Activated naive CD4-positive, alpha-beta T cell (primary cell): Measurements from ENCODE around the gene KLHL29.

Experiments
- DNase-seq, 4 experiments: peaks; one replicate each; lab custom pipeline; 2025; lab: John Stamatoyannopoulos, UW

KLHL29 gene

DNA sequence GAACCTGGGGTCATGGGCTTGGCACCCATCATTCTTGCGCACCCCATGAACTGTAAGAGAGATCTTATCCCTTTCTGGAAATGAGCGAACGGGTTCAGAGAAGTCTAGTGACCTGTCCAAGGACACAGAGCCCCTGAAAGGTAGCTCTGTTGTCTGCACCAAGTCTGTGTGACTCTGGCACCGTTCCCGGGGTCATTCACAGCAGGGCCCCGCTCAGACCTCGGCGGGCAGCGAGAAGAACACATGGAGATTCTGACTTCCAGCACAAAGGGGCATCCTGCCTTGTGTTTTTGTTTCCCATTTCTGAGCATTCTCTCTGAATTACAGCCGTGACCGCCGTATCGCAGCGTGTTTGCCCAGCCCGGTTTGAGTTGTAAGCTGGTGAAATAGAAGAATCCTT lies 231.7 kb downstream of the KLHL29 start:
- no peak for DNase-seq

DNA sequence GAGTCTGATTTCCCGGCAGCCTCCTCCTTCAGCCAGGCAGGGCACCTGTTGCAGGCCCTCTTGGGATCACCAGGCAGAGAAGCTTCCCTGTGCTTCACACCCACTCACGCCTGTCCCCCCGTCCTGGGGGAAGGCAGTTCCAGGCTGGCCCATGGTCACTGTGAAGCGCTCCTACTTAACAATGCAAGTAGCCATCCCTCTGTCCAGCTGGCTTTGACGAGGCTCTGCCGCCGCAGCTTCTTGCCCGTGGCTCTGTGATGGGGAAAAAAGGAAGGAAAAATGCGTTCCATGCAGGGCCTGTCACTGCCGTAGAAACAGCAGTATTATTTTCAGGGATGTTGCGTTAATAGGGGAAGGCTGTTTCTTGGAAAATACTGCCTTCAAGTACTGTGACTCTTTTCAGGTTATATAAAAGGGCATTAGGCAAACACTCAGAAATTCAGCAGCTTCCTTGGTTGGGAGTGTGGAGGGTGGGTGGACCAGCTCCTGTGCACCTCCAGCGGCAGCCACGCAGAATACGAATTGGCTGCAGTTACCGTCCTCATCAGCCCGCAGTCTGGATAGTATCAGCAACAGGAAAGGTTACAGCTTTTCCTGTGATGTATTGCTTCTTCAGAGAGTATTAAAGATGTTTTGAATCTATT lies 232.3 kb downstream of the KLHL29 start:
- no peak for DNase-seq

DNA sequence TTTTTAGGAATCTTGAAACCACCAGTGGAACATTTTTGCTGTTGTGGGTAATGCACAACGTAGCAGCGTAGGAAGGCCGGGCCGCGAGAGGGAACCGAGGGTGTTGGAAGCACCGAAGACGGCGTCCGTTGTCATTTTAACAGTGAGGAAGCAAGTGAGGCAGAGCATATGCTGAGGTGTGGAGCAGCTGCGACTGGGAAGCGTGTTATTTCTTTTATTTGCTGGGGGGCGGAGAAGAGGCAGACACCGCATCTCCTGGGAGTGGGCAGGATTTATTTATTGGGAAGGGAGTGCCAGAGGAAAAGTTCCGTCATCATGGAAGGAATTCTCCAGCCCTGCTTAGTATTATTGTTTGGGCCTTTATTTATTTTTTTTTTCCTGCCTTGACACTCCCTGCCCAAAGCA lies 232.8 kb downstream of the KLHL29 start:
- no peak for DNase-seq

DNA sequence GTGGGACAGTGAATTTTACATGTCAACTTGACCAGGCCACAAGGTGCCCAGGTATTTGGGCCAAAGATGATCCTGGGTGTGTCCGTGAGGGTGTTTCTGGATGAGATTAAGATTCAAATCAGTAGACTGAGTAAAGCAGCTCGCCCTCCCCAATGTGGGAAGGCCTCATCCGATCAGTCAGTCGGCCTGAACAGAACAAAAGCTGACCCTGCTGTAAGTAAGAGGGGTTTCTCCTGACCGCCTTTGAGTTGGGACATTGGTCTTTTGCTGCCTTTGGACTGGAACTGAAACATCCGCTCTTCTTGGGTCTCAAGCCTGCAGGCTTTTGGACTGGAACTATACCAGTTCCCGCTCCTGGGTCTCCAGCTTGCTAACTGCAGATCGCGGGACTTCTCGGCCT lies 233.3 kb downstream of the KLHL29 start:
- no peak for DNase-seq

DNA sequence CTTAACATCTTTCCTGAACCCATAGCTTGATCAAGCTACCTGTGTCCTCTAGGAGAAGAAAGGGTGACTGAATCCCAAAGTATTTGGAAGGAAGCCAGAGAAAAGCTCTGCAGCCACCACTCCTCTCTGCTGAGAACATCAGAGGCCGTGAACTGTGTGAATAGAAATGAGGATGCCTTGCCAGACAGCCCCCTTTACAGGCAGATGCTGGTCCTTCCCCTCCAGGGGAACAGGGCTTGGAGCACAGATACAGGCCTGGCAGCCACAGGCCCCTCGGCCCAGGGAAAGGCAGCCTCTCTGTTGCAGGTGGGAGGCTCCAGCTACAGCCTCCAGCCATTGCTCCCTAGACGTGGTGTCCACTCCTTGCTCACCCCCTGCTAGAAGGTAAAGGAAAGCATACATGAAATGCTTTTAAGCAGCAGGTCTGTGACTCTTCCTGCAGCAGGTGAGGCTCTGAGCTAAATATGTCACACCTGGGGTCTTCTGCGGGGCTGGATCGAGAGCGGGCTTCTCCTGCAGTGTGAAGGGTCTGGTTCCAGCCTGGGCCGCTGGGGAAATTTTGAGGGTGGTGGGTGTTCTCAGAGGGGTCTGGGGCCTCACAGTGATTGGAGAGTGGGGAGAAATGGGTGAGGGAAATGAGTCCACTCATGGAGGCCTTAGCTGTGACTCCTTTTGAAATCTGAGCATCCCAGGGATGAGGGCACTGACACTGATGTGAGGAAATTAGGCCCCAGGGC lies 234.0 kb downstream of the KLHL29 start:
- DNase-seq: no peak

DNA sequence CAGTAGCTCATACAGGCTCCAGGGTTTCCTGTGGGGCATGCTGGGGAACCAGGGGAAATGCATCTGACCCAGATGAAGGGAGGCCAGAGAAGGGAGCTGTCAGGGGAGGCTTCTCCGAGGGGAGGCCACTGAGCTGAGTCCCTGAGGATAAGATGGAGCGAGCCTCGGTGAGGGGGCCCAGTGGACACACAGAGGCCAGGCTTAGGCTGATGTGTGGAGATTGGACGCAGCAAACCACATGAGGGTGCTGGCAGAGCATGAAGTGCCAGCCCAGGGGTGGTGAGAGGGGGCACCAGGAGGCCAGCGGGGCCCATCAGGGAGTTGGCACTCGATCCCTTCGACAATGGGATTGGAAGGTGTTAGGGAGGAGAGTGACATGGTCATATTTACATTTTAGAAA lies 235.0 kb downstream of the KLHL29 start:
- DNase-seq: no peak

DNA sequence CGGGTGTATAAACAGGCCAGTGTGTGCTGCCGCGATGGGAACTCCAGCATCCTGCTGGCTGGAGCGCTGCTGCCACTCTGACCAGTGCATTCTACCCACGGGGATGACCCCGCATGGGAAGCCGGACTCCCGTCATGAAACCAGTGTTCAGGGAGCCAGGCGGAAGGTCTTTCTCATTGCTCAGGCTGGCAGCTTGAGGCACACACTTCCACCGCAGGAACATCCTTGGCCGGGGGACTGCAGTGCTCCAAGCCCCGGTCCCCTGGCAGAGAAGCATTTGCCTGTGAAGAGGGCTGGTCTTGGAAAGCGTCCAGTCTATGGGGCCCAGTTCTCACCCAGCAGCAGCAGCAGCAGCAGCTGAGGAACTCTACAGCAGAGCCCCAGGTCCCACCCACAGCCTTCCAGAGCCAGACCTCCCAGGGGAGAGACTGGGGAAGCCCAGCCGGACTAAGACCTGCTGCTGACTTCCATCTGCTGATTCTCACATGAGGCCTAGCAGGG lies 235.9 kb downstream of the KLHL29 start:
- DNase-seq: no peak

DNA sequence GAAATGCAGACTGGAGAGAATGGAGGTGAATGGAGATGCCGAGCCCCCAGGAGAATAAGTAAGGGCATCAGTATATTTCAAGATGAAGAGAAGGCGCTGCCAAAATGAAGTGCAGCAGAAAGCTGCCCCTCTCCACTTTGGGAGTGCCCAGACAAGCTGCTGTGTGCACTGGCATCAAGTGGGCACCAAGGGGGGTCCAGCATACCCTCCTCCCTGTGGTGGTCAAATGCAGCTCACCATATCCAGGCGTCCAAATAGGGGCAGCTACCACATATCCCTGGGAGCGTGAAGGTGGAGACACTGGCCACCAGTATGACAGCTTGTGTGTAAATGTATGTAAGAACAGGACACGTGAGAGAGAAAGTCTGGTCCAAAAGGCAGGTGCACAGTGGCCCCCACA lies 236.6 kb downstream of the KLHL29 start:
- no peak for DNase-seq

DNA sequence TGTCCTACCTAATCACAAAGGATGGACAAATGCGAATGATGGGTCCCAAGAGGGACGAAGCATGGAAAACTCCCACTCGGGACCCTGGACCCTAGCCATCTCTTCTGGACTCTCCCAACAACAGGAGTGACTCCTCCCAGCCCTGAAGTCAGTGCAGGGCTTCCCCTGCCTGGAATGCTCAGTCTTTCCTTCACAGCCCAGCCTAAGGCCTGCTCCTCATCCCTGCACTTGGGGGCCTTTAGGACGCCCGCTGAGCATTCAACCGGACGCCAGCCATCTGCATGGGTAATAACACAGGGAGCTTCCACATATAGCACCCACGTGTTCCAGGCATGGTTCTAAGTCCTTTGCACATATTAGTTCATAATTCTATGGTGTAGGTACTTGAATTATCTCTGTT lies 237.5 kb downstream of the KLHL29 start:
- DNase-seq: no peak

DNA sequence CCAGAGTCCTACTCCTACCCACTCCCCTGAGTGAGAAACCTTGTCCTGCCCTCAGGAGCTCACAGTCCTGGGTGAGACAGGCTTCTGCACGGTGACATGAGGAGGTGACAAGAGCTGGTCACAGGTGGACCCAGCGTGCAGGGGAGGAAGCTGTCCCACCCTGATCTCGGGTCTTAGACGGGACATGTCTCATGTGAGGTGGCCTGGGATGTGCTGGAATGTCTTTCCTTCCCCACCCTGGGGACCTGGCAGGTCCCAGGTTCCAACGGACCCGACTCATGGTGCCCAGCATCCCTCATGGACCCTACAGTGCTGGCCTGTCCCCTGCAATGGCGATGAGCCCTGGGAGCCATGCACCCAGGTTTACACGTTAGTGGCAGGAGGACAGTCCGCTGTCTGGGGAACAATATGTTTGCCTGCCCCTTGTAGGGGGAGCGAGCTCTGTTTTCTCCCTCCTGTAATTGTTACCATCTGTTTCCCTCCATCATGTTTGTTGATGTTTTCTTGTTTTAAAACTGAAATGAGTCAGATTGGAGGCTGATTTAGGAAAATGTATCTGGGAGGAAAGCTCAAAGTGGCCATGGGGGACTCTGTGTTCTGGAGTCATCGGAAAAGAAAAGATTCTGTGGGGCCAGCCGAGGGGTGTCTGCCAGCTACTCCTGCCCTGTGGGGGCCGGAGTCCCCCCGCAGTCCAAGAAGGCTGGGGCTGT lies 238.1 kb downstream of the KLHL29 start:
- no peak for DNase-seq

DNA sequence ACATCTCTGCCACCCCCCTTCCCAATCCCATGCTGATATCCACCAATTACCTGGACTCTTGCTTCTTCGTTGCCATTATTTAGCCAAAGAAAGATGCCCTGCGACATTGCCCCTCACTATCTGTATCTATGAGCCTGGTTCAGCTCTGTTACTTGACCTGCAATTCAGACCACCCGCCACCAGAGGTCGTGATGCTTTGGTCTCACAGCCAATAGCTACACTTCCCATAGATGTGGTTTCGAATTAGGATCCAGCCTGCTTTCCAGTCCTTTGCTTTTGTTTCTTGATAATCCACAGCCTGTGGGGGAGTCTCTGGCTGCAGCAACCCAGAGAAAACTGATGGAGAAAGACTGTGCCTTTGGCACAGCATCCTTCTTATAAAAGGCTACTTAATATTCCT lies 239.4 kb downstream of the KLHL29 start:
- no peak for DNase-seq

DNA sequence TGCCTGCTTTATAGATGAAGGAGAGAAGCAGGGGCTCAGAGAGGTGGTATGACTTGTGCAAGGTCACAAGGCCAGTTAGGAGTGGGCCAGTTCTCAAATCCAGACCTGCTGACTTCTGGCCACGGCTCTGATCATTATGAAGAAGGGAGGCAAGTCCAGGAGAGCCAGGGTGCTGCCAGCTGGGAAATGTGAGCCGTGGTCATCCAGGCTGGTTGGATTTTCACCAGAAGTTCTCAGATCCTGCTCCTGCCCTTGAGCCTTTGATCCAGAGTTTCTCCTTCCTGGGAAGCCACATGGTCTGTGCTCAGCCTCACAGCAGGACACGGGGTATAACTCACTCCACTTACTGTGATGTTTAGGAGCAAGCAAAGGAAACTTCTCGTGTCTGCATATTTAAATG lies 239.9 kb downstream of the KLHL29 start:
- DNase-seq: no peak

DNA sequence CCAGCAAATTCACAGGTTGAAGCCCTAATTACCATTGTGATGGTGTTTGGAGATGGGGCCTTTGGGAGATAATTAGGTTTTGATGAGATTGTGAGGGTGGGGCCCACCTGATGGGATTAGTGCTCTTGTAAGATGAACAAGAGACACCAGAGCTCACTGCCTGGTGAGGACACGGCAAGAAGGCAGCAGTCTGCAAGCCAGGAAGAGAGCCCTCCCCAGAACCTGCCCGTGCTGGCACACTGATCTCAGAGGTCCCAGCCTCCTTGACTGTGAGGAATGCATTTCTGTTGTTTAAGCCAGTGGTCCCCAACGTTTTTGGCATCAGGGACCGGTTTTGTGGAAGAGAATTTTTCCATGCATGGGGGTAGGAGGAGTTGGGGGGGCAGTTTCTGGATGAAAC lies 240.7 kb downstream of the KLHL29 start:
- DNase-seq: no peak

DNA sequence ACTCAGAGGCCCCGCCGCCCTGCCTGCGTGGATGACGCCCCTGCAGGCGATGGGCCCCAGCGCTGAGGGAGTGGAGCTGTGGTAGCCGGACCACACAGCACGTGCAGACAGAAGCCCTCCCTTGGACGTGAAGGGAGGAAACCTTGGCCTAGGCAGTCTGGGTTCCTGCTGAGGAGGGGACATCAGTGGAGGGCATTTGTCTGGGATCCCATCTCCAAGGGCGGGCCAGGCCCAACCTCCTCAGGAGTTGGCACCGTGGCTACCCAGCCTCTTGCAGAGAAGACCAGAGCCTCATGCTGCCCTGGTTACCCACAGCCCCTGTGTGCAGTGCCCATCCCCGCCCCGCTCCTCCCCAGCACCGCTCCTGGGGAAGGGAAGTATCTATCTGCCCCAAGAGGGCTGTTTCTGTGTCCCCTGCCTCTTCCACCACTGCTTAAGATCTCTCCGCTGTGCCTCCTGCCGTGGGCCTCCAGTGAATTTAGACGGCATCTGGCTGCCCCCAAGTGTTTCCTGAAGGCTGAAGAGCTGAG lies 241.8 kb downstream of the KLHL29 start:
- no peak for DNase-seq

DNA sequence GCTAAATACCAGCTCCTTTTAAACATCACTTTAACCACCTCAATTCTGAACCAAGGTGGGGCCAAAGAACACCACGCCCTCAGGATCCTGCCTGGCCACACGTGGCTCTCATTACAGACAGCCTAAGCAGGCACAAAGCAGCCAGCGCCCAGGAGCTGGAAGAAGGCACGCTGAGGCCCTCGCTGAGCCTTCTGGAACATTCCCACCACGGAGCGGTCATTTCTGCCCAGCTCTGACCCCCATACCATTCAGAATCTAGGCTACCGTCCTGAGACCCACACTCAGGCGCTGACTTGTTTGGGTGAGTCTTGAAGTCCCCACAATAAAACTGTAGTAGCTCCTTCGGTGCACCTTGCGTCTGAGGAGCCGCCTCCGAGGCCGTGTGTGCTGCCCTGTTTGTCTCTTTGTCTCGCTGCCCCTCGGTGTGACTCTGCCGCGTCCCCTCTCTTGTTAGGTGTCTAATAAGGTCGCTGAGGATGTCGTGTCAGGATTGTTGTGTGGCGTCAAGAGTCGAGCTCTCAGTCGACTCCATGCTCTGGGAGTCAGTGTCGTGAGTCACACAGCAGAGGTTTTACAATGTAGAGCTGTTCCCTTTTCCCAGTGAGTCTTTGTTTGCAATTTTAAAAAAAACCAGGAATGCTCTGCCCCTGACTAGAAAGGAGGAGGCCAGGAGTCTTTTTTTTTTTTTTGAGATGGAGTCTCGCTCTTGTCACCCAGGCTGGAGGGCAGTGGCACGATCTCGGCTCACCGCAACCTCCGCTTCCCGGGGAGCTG lies 242.4 kb downstream of the KLHL29 start:
- no peak for DNase-seq

DNA sequence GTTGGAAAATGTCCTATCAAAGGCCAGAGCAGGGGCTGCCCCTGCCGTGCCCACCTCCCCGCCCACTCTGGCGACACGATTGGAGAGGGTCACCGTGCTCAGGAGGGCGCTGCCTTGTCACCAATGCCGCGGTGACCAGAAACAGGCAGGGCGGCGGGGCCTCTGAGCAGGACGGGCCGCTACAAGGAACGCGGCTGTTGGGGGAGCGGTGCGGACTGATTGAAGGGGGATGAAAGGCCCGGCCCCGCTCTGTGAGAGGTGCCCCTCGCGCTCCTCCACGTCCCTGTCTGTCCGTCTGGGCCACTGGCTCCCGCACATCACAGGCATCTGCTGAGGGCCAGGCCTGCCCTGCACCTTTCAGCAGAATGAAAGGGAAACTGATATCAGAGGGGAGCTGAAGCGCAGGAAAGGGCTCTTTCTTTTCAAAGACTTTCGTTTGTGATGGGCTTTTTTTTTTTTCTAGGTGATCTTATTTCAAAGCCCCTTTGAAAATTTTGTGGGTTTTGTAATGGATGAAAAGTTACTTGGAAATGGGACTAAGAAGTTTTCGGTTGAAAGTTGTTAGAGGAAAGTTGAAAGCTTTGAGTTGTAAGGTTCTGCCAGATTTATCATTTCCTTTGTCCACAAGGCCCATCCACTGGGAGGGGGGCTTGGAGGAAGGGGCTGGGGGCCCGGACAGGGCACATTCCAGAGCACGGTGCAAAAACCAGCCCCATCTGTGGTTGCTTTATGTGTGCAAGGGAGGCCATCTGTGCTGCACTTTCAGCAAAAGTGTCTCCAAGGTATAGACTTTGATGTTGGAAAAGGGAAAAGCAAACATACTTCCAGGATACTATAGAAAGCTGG lies 244.2 kb downstream of the KLHL29 start:
- DNase-seq: no peak

DNA sequence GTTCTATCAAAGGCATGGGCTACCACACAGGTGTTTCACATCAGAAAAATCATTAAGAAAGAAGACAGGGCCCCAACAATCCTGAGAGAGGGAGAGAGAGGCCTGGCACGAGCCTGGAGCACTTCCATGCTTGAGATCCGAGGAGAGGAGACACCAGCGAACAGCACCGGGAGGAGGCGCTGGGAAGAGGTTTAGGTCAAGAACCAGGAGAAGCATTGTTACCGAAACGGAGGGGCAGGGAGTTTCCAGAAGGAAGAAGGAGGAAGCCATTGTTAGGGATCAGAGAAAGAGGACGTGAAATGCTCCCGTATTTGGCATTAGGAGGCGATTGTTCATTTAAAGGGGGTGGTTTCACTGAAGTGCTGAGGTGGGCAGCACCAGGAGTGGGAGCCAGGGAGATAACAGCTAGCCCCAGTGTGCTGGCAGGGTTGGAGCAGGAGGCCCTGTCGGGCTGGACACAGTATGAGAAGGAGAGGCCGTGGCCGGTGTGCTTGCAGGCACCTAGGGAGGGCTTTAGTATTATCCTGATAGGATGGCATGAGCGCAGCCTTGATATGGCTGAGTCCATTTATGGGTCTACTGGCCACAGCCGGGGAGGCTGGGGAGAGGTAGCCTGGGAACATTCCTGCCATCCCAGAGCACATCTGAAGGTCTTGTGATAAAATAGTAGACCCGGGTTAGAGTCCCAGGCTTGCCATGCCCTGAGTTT lies 244.9 kb downstream of the KLHL29 start:
- no peak for DNase-seq

DNA sequence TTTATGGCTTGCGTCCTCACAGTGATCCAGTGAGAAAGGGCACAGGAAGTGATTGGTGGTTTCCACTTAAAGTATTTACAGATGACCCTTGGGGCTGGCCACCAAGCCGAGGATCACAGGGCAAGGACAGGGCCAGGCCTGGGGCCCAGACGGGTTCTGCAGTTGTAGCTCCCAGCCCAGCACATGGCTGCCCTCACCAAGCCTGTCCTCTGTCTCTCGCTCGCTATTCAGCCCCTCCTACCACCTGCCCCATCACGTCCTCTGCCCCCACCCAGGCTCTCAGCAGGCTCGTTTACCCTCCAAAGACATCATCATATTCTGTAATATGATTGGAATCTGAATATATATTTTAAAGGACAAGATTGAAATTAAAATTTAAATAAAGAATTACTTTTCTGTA lies 246.0 kb downstream of the KLHL29 start:
- DNase-seq: no peak

DNA sequence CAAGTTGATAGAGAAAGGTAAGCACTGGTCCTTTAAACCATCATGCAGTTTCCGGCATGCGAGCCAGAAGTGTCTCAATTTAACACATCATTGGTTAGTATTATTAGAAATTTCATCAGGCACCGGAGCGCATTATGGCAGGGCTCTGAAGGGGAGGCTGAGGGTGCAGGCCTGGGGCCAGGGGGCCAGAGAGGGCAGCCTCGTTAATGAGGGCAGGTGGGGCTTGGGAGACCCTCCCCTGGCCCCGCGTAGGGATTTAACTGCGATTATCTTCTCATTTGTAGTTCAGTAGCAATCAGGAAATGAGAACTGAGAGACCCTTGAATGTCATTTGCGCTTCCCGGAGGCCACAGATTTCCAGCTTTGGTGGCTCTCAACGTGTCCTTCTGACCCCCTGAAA lies 246.4 kb downstream of the KLHL29 start:
- DNase-seq: no peak

DNA sequence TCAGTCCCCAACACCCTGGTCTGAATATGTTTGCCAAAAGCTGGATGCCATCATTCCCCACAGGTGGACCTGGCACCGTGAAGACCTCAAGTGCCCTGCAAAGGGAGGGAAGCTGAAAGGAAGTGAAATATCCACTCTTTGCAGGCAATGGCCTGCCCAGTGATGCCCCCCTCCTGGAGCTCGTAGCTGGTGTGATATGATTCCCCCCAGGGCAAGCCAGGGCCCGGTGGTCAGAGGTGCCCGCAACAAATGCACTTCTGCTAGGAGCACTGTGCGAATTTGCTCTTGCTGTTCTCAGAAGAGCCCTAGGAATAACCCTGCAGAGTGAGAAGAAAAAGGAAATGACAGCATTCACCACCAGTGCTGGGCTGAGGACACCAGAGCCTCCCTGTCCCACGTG lies 247.4 kb downstream of the KLHL29 start:
- no peak for DNase-seq
